Activated CD8-positive, alpha-beta memory T cell treated with anti-CD3 and anti-CD28 coated beads, Interleukin-2, amount 50 U/mL, for 48 hours (primary cell): ENCODE measurements around the gene RIMBP2.

Experiments used
- DNase-seq: peaks from one replicate; pipeline ENCODE4 v3.0.0-alpha.2; 2020

RIMBP2 gene

DNA sequence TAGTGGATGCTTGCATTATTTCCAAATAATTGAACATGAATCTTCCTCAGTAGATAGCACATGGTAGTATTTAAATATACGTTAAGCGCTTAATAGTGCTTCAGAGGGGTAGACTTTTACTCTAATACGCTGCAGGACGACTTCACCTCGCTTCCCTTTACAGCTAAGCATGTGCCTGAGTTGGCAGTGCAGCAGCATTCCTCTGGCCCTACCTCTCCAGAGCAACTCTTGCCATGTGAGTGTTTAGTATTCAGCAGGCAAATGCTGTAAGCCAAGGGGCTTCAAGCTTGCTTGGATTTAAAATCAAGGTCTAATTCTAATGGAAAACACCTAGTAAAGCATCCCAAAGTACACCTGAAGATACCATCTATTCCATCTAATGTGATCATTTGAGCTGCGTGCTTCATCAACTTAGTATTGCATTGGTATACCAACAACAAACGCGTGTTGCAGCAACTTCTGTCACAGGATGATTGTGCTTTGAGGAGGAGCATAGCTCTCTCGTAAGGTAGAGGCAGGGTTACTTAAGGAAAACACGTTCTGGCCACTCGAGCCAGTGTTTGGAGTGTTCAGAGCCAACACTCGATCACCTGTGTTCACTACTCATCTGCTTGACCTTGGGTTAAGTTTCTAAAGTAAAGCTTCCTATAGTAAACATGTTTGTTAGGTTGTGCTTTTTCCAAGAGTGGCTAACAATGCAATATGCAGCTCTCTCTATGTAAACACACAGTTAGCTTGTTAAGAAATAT, 317.8 kb downstream of the RIMBP2 start:
- DNase-seq = no peak

DNA sequence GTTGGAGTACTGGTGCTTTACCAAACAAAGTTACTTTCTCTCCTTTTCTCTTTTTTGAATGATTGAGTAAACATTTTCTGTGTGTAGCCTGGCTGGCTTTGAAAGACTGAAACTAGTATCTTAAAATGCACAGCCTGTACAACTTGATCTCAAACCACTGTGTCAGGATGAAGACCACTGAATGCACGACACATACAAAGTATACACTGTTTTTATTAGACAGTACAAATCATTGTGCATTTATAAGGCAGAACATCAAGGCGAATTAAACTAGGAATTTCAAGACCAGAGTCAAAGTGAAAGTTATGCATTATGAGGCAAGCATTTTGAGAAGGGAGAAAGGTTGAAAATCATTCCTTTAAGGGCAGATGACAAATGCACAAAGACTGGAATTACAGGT, 319.4 kb downstream of the RIMBP2 start:
- DNase-seq = no peak

DNA sequence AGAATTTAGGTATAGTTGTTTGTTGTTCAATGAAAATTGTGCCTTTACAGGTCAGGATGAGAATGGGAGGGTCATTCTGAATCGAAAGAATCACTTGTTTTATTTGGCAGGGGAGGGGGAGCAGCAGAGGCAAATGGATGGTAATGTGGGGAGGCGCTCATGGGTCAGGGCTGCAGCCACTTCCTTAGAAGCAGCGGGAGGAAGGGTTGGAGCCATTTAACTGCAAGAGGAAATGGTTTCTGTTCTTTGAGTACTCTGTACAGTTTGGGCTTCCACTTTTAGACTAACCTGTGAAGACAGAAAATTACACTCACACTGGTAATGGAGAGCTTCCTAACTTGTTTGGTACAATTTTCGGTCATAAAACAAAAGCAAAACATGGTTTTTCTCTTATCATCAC, 321.2 kb downstream of the RIMBP2 start:
- no peak for DNase-seq

DNA sequence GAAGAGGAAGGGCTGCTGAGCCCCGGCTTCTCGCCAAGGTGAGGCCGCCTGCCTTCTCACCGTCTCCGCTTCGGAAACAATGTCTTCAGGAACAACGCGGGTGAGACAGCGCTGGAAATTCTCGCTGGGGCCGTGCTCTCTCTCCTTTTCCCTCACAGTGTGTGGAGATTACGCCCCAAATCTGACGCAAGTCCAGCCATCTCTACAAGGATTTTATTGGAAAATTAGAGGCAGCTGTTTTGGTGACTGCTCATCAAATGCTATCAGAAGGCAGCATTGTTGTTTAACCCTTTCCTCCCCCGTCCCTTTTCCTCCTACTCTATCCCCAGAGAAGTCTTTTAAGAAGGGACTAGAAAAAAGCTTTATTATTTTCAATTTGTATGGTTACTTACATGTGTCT, 324.9 kb downstream of the RIMBP2 start:
- DNase-seq = no peak

DNA sequence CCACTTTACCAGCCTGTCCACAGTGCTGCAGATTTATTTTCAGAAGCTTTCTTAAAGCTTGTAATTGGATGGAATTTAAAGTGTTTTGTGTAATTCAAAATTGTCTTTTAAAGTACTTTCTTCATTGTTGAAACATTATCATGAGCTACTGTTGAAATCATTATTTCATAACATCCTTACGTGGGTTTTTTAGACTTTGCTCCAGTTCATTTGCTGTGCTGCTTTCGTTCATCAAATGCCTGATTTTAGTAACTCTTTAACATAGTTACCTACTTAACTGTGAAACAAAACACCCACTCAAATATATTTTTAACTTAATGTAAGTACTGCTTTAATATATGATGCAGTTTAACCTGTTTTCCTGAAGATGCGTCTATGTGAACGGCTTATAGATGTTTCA, 330.9 kb downstream of the RIMBP2 start:
- DNase-seq = no peak

DNA sequence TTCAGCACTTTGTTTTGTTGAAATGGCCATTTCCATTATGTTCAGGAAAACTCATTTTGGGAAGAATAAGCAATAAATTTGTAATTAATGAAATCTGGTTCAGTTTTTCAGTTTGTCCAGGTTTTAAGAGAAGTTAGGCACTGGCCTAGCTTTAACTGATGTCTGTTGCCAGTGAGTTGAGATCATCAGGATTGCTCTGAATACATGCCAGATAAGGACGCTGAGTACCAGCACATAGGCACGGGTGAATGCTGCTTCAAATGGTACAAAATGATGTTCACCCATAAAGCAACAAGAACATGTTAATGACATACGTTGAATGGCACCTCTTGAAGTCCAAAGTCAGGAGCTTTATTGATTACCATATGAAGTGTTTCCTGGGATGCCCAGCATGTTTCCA, 331.9 kb downstream of the RIMBP2 start:
- DNase-seq = no peak

DNA sequence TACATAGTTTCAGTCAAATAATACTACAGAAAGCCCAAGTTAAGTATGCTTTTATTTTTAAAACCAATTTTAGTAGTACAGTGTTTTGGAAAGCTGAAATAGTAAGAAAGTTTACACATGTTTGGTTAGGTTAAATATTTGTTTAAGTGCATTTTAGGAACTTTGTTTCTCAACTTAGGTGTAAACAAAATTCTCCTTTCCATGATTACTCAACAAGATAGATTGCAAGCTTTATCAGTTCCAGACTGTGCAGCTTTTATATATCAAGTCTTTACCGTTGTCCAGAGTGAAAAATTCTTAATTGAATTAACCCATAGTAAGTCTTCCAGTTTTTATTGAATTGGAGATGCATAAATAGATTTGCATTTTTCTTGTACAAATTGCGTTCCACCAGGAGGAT, 333.3 kb downstream of the RIMBP2 start:
- no peak for DNase-seq

DNA sequence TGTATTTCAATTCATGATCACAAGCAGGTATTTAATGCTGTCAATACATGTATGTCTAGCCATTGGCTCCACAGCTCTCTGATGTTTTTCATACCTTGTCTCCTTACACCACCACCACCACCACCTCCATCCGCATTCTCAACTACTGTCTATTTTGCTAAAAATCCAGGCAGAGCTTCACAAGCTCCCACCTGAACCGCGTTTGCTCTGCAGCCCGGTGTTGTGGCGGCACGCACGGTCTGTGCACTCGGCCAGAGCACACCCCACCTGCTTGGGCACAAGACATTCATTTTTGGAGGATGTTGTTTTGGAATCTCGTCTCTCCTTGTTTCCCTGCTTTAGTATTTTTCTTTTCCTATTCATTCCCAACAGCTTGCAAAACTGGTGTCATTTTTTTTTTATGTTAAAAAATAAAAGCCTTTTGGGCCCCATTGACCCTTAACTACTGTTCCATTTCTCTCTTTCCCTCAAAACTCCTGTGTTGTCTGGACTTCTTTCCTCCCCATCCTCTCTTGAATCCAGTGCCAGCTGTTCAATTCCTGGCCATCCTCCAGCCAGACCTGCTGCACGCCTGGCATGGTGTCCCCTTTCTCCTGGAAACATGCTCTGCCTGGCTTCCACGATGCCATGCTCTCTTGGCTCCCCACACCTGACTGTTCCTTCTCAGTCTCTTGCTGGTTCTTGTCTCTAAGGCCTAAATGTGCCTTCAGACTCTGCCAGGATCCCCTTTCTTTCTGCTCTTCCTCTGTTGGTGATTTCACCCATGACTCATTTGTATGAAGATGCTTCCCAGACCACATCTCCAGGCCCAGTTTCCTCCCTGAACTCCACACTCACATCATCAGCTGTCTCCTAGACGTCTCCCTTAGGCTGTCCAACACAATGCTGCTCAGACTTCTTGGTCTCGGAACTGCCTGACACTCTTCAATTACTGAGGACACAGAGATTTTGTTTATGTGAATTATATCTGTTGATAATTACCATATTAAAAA, 340.5 kb downstream of the RIMBP2 start:
- DNase-seq = no peak

DNA sequence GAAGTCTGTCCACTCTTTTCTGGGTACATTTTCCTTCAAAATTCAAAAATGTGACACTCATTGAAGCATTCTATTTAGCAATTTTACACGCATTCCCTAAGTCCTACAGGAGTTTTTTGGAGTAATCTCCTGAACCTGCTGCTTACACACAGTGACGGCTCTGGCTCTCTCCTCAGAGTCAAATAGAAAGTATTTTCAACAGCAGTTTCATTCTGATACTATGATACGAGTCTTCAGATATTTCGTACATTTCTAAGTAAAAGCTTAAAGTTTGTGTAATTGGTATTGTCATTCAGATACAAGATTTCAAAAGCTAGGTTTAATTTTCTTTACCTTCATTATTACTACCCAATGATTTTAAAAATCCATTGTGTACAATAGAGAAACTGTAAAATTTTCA, 342.0 kb downstream of the RIMBP2 start:
- DNase-seq = no peak

DNA sequence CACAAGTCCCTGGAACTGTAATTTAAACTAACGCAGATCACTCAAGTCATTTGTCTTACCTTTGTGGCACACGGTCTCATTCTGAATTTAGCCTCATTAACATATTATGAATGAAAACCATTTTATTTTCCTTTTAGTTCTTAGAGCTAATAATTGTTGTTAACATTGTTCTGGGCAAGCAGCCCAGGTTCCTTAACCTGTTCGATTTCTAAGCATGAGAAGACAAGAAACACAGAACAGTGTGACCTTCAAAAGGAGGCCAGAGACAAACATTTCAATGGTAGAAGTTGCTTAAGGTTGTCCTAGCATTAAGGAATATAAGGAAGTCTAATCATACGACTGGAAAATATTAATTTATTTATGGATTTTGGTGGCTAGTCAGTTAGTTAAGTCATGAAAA, 343.2 kb downstream of the RIMBP2 start:
- no peak for DNase-seq

DNA sequence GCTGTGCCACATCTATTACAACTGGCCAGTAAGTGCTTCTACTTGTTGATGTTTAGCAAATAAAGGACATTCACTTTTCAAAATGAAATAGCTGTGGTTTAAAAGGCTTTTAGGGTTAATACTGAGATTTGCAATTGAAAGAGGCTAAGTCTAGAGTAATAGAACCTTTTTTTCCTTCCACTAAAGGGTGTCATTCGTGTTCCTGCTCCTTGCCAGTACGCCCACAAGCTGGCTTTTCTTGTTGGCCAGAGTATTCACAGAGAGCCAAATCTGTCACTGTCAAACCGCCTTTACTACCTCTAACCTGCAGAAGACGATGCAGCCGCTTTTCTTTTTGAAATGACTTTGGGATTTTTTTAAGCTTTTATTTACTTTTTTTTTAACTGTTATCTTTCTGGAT, 344.8 kb downstream of the RIMBP2 start:
- DNase-seq = no peak

DNA sequence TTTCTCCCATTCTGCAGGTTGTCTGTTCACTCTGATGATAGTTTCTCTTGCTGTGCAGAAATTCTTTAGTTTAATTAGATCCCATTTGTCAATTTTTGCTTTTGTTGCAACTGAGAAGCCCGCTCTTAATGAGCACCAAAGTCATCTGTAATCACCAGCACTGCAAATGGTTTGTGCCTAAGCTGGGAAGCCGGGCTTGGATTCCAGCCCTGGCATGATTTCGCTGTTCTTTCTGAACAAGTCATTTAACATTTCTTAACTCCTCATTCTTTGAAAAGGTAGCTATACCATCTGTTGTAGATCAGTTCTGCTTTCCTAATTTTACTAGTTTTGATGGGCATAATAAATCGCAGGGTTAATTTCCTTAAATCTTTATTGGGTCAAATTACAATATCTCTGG, 346.3 kb downstream of the RIMBP2 start:
- no peak for DNase-seq

DNA sequence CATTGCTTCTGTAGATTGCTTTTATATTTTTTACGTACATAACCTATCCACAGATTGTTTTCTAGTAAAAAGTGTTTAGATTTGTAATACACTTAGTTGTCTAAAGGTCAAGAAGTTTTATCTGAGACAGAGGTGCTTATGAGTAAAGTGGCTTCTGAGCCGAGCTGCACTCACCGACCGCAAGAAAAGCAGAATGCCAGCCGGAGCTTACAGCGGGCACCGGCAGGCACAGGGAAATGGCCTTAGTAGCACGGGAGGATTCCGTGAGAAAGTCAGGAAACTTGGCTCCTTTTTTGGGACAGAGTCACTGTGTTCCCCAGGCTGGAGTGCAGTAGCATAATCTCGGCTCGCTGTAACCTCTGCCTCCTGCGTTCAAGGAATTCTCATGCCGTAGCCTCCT, 348.6 kb downstream of the RIMBP2 start:
- DNase-seq = no peak

DNA sequence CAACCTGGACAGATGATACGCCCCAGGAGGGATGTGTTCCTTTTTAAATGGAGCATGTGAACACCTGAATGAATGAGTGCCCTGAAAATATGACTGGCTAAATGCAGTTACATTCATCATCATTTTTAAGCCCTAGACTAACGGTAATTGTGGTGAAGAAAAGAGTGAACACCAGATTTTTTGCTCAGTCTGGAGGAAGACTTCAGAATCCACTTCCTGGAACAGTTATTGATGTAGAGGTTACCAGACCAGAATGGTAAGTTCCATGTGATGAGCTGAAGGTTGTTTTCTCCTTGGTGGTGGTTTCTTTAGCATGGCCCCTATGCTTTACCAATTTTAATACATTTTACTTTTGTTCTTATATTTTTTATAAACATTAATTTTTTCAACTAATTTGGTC, 349.1 kb downstream of the RIMBP2 start:
- DNase-seq = no peak

DNA sequence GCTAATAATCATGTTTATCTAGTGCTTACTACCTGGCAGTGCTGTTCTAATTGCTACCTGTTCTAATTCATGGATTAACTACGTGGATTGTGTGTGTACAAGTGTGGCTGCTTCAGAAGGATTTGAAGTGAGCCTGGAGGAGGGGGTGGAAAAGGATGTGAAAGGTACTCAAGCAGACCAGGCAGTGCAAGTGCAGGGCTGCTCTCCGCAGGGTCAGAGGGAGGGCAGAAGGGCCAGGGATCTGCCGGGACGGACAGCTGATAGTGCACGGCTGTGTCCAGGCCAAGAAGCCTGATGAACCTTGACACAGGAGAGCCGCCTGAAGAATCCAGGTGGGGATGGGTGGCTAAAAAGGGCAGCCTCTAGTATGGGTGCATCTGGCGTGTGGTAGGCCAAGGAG, 349.9 kb downstream of the RIMBP2 start:
- no peak for DNase-seq

DNA sequence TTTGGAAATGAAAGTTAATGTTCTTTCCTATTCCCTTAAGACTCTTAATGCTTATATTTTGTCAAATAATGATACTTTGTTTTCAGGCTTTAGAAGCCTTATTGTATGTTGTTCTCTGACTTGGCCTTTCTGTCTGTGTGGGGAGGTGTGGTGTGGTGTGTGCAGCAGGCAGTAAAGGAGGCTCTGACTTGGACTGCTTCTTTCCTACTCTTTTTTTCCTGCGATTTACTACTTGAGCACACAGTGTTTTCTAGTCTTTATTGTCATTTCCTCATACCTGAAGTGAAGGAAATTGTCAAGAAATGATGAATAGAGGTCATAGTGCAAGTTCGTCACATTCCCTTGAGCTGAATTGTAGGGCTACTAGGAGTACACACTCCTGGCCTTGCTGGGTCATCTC, 351.5 kb downstream of the RIMBP2 start:
- DNase-seq = no peak

DNA sequence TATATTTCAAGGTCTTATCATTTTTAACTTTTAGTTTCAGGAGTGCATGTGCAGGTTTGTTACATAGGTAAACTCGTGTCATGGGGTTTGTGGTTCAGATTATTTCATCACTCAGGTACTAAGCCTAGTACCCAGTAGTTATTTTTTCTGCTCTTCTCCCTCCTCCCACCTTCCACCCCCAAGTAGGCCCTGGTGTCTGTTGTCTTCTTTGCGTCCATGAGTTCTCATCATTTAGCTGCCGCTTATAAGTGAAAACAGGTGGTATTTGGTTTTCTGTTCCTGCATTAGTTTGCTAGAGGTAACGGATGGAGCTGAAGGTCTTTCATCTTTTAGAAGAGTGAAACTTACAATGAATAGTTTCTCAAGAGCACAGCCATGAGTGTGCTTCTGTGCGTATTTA, 354.0 kb downstream of the RIMBP2 start:
- no peak for DNase-seq

DNA sequence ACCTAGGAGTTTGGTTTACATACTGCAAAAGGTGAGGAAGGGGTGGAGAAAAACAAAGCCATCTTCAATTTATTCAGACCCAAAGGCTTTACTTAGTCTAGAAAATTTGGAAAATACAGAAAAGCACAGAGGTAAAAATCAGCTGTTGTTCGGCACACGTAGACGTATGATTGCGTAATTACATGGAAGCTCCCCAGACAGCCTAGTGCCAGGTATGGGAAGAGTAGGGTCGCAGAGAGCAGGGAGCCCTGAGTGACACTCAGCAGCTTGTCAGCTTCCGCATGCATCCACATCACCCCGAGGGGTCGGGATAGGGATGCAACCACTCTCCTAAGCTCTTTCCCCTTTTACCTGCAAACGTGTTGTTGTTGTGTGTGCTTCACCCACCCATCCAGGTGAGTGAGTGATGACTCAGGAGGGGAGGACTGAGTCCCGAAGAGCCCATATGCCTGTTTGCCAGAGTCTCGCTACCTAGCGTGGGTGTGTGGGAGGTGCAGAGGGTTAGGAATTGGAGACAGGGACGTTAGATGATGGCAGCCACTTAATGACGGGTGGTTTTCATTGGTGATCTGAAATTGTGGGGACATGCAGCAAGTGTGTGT, 358.3 kb downstream of the RIMBP2 start:
- no peak for DNase-seq

DNA sequence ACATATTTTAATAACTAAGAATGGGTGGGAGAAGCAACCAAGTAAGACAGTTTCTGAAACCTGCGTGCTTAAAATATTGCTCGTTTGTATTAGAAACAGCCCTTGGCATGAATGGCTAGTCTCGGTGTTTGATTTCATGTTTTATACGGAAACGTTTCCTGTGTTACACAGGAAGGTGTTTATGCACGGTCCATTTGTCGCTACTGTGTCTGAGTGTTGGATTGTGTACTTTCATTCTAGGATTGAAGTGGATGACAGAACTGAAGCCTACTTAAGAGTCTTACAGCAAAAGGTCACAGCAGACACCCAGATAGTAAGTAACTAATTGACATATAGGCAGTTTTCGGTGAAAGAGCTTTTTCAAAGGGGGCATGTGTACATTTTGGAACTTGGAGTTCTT, 358.9 kb downstream of the RIMBP2 start:
- DNase-seq = no peak

DNA sequence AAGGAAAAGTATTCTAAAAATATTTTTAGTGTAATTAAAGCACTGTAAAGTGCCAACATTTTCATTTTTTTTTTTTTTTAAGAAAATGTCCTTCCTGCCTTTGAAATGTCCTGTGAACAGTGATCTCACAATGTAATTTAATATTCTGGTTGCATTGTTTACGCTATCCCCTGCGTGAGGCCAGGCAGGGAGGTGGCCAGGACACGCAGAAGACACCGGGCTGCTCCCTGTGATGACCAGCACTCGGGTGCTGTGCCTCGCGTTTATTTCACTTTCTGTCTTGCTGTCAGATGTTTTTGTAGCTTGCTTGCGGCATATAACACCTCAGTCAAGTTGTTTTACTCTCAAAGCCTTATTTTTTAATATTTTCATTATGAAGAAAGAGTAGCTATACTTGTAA, 359.9 kb downstream of the RIMBP2 start:
- no peak for DNase-seq

DNA sequence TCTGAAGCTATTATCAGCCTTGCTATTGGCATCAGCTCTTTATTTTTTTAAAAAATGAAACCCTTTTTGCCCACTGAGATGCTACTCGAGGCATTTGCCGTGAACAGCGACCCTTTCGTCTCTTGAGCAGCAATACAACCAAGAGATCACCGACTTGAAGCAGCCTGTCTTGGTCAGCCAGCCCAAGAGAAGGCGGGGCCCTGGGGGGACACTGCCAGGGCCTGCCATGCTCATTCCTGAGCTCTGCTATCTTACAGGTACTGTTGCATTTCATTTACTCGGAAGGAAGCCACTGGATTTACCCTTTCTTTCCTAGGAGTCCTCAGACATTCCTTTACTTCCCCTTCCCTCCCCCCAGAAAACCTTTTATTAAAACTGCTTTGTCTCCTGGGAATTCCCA, 361.7 kb downstream of the RIMBP2 start:
- no peak for DNase-seq

DNA sequence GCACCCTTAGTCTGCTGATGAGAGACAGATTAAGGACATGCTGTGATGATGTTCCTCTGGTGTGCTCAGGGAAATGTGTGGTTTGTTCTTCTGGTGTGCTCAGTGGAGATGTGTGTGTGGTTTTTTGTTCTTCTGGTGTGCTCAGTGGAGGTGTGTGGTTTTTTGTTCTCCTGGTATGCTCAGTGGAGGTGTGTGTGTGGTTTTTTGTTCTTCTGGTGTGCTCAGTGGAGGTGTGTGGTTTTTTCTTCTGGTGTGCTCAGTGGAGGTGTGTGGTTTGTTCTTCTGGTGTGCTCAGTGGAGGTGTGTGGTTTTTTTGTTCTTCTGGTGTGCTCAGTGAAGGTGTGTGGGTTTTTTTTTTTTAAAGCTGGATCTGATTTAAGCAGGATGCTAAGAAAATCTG, 363.0 kb downstream of the RIMBP2 start:
- DNase-seq = no peak

DNA sequence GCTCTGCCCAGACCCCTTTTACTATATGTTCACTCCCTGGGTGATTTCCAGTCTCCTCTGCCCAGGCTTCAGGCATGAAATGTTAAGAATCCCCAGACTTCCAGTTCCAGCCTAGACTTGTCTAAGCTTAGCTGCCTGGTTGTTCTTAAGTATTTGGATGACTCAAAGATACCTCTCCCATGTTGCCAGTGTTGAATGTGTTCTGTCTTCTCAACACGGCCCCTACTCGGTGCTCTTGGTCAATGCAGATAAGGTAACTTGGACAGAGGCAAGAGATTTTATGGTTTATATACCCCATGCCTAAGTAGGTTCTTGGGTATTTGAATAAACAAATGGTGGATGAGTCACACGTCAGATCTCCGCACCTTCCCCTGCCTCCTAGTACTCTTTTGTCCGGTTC, 364.8 kb downstream of the RIMBP2 start:
- no peak for DNase-seq

DNA sequence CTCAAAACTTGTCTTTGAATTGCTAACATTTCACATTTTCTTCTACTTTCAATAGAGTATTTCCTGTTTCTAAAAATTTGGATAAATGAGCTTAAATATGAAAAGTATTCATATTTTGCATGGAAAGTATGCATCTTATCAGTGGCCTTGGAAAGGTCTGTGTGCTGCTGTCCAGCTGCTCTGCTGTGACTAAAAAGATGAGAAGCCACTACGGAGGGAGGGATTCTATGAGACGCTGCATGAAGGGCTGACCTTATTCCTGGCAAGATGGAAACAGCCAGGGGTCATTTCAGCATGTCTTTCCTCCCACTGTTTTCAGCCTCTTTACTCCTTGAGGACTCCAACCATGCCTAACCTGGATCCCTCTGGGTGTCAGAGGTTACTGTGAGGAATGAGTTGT, 365.4 kb downstream of the RIMBP2 start:
- DNase-seq = no peak
